GM13976 (cell line): ENCODE measurements around the gene ABHD10.

ENCODE experiments used
- DNase-seq: peaks from one replicate; pipeline ENCODE4 v3.0.0; 2012; ENCODE audit warnings: low spot score
- CTCF ChIP-seq: IDR thresholded peaks from 2 replicates; pipeline ENCODE4 v1.5.1; 2012; ENCODE audit warnings: borderline replicate concordance, mild to moderate bottlenecking; ENCODE audit not compliant: insufficient read depth; ENCODE audit errors: extremely low read depth, missing control alignments, control extremely low read depth
- in situ Hi-C: fragments of 300-500 bp; cut with MboI; formaldehyde crosslinking; loops from one replicate; pipeline ENCODE4 v1.12.0; 2022; ENCODE audit warnings: low sequenced_read_pairs, mixed read lengths, inconsistent platforms; ENCODE audit not compliant: unreplicated experiment

The ABHD10 gene

GRCh38 chr3:111978583-111979433 lies at the start of gene ABHD10:
ABHD10 (plus strand) TSS chr3:111979026; CDS start chr3:111979062, 36 bp downstream.
- peak; percentile 90 for DNase-seq
- in situ Hi-C loops, result no loop called here
- TF ChIP-seq CTCF, result no peak

- DNase-seq, result no peak
- no peak for TF ChIP-seq CTCF
- in situ Hi-C loops, result no loop called here
Measured at GRCh38 chr3:111929484-111929883, 49.3 kb upstream of the ABHD10 start.

- DNase-seq, result no peak
- in situ Hi-C loops, result no loop called here
- TF ChIP-seq CTCF, result no peak
Measured at GRCh38 chr3:111932946-111933345, 45.9 kb upstream of the ABHD10 start.

DNA sequence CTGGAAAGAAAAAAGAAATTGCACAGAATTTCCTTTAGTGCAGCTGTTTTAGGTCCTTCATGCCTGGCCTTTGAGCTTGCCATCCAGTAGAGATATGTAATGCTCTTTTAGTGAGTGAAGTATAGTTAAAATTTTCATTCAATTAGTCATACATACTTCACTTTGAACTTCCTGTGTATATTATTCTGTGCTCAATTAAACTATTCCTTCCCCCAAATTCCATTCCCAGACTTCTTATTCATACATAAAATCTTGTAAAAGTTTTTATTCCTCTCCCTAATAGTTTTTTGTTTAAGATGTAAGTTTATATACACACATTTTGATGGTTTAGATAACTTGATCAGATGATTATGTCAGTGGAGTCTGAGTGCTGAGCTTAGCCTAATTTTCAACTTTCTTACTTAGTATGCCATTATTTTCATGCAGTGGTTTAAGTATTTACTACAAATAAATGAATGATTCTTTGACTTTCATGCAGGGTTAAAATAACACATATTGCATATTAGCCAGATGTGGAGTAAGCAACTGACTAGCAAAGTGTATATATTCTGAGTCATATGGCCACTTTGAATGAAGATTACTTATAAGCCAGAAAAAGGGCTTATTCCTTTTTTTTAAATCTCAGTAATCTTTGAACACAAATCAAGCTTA lies 42.5 kb upstream of the ABHD10 start:
- no peak for TF ChIP-seq CTCF
- in situ Hi-C loops, result no loop called here
- no peak for DNase-seq

DNA sequence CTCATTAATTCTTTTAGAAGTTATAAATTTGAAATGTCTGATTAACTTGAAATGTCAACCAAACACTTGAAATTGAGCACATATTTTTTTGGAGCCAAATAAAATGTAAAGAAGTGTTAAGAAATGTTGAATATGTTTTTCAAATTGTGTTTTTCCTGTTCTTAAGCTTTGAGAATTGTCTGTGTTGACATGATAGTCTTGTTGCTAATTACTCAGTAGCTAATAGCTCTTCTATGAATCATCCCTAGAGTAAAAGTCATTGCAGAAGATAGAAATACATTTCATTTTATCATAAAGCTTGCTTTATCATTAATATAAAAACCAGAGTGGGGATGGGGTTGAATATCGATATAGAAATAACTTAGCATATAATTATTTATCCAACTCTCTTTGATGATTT lies 41.9 kb upstream of the ABHD10 start:
- in situ Hi-C loops, result no loop called here
- TF ChIP-seq CTCF, result no peak
- DNase-seq, result no peak

- DNase-seq, result no peak
- TF ChIP-seq CTCF, result no peak
- in situ Hi-C loops, result no loop called here
Measured at GRCh38 chr3:111937871-111938270, 41.0 kb upstream of the ABHD10 start.
